GM13977 (cell line): ENCODE measurements around the gene CALML3.

ENCODE experiments used
- DNase-seq: peaks from one replicate; pipeline ENCODE4 v3.0.0; 2012; ENCODE audit warnings: low spot score
- CTCF ChIP-seq: IDR thresholded peaks from 2 replicates; pipeline ENCODE4 v1.5.1; 2012; ENCODE audit warnings: mild to moderate bottlenecking, control low read depth; ENCODE audit not compliant: insufficient read depth; ENCODE audit errors: extremely low read depth, missing control alignments
- in situ Hi-C: fragments of 300-500 bp; cut with MboI; formaldehyde crosslinking; loops from one replicate; pipeline ENCODE4 v1.12.0; 2022; ENCODE audit warnings: low sequenced_read_pairs, low pct_unique_long_range_greater_than_20kb, mixed read lengths, inconsistent platforms; ENCODE audit not compliant: unreplicated experiment

Gene CALML3

GRCh38 chr10:5551531-5552375, 27.0 kb downstream of the CALML3 start:
- DNase-seq, result peak; percentile 64
- no peak for TF ChIP-seq CTCF
- in situ Hi-C loops, result no loop called here

- TF ChIP-seq CTCF, result no peak
- in situ Hi-C loops, result no loop called here
- no peak for DNase-seq
Measured at GRCh38 chr10:5552376-5553321, 27.9 kb downstream of the CALML3 start.

GRCh38 chr10:5553400-5554170, 28.8 kb downstream of the CALML3 start:
- TF ChIP-seq CTCF, result no peak
- no peak for DNase-seq
- in situ Hi-C loops, result no loop called here

GRCh38 chr10:5555021-5555510, 30.3 kb downstream of the CALML3 start:
- TF ChIP-seq CTCF, result no peak
- no peak for DNase-seq
- in situ Hi-C loops, result no loop called here

- in situ Hi-C loops, result no loop called here
- no peak for DNase-seq
- TF ChIP-seq CTCF, result no peak
Measured at GRCh38 chr10:5555881-5556280, 31.1 kb downstream of the CALML3 start.

GRCh38 chr10:5556576-5556975, 31.8 kb downstream of the CALML3 start:
- DNase-seq, result no peak
- no peak for TF ChIP-seq CTCF
- in situ Hi-C loops, result no loop called here
